Large intestine (tissue), 3 donors: Measurements from ENCODE around the gene GPRIN3. TPM values are rescaled to one million over a fixed set of nuclear protein-coding genes. Genes with fewer than 3 reads are reported as not detected.

Source experiments
- DNase-seq, 2 donors: peaks; one replicate each; pipeline versions ENCODE4 v3.0.0 to v3.0.0-alpha.2; 2013
- H3K27ac ChIP-seq: one replicate; pipeline ENCODE4 v1.5.1; 2013; ENCODE audit warnings: low read length
- H3K27me3 ChIP-seq: 2 replicates; pipeline ENCODE4 v1.6.1; 2013; ENCODE audit warnings: low read length; ENCODE audit not compliant: control insufficient read depth, insufficient read depth
- H3K36me3 ChIP-seq: 2 replicates; pipeline ENCODE4 v1.6.1; 2013; ENCODE audit warnings: low read length; ENCODE audit not compliant: control insufficient read depth, insufficient read depth
- H3K4me1 ChIP-seq: one replicate; pipeline ENCODE4 v1.6.1; 2013; ENCODE audit warnings: low read length; ENCODE audit not compliant: control insufficient read depth, insufficient read depth
- H3K4me3 ChIP-seq: one replicate; pipeline ENCODE4 v1.5.1; 2013; ENCODE audit warnings: low read length
- H3K9me3 ChIP-seq: one replicate; pipeline ENCODE4 v1.6.1; 2013; ENCODE audit warnings: mild to moderate bottlenecking, low read depth, low read length, moderate library complexity; ENCODE audit not compliant: control insufficient read depth
- WGBS: methylation state at CpG from one replicate; pipeline ENCODE4 v1.1.5; 2013; ENCODE audit warnings: low lambda C conversion rate; ENCODE audit not compliant: insufficient coverage; 5-methylcytosine and 5-hydroxymethylcytosine counted together
- polyA plus RNA-seq: library from polyadenylated mRNA; unstranded; fragments of 120-200 nt; gene quantifications from one replicate; pipeline ENCODE4 v1.2.1, GENCODE V29; 2013

GPRIN3 gene
- polyA plus RNA-seq, 1 donor = 8.7 TPM

- DNase-seq = no peak
- no peak overlapping the region for H3K27ac ChIP-seq
- 100% methylated on average over 1 of the region's 5 CpGs for WGBS
Observed at GRCh38 chr4:89294573-89295269, 12.9 kb downstream of the GPRIN3 start.

GRCh38 chr4:89293299-89293698, 14.3 kb downstream of the GPRIN3 start:
- Histone ChIP-seq H3K4me3 (no peak overlapping the region), H3K36me3 (no peaks in the 10 kb centered on the region), H3K4me1 (peaks cover 27% of the 10 kb centered on the region), H3K9me3 (no peaks in the 10 kb centered on the region), H3K27me3 (no peaks in the 10 kb centered on the region), H3K27ac (no peak overlapping the region)
- 71% methylated on average over 1 of the region's 4 CpGs for WGBS
- DNase-seq = peak in 1 of 2 donors; percentile 21

More at GRCh38 chr4:89294573-89295269, 12.9 kb downstream of the GPRIN3 start:
- Histone ChIP-seq H3K9me3 (no peaks in the 10 kb centered on the region), H3K4me3 (no peak overlapping the region), H3K27me3 (no peaks in the 10 kb centered on the region), H3K36me3 (no peaks in the 10 kb centered on the region), H3K4me1 (peaks cover 32% of the 10 kb centered on the region)

DNA sequence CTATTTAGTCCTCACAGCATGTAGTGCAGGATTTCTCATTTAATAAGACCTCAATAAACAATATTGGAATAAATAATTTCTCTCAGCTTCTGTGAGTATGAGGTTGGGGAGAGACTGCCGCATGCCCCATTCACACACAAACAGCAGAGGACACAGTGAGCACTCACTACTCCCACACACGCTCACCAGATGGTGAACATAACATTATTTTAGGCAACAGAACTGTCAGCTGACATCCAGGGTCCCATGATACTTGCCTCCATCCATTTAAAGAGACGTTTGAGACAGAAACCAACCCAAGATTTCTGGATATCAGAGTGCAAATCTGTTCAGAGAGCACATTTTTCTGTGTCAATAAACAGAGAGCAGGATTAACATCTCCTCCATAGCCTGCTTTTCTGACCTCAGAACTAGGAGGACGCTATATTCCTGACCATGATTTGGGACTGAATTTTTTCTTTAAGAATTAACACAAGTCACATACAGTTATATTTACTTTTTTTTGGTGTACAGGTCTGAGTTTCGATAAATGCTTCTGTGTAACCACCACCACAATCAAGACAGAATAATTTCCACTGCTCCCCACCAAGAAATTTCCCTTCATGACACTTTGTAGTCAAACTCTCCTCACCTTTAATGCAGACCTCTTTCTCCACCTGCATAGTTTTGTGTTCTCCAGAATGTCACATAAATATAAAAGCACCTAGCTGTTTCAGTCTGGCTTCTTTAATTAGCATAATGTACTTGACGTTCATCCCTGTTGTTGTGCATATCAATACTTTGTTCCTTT, 16.7 kb downstream of the GPRIN3 start:
- DNase-seq = no peak
- no peak overlapping the region for H3K27ac ChIP-seq
- no peaks in the 10 kb centered on the region for H3K27me3 ChIP-seq
- 94% methylated on average over 3 of the region's 6 CpGs for WGBS
- peaks cover 8% of the 10 kb centered on the region for H3K4me1 ChIP-seq
- no peaks in the 10 kb centered on the region for H3K9me3 ChIP-seq
- no peaks in the 10 kb centered on the region for H3K36me3 ChIP-seq
- H3K4me3 ChIP-seq = no peak overlapping the region

- no peaks in the 10 kb centered on the region for H3K36me3 ChIP-seq
- H3K27me3 ChIP-seq = no peaks in the 10 kb centered on the region
- no peak for DNase-seq
- no peak overlapping the region for H3K4me3 ChIP-seq
- no CpG with 5 or more reads among the region's 2 CpGs for WGBS
- H3K9me3 ChIP-seq = no peaks in the 10 kb centered on the region
- H3K4me1 ChIP-seq = no peaks in the 10 kb centered on the region
- H3K27ac ChIP-seq = no peak overlapping the region
Observed at GRCh38 chr4:89289312-89289711, 18.3 kb downstream of the GPRIN3 start.

GRCh38 chr4:89288430-89288829, 19.2 kb downstream of the GPRIN3 start:
- H3K4me3 ChIP-seq = no peak overlapping the region
- H3K36me3 ChIP-seq = no peaks in the 10 kb centered on the region
- peaks cover 3% of the 10 kb centered on the region for H3K4me1 ChIP-seq
- H3K27ac ChIP-seq = no peak overlapping the region
- whole genome bisulfite sequencing = no CpG with 5 or more reads among the region's 2 CpGs
- DNase-seq = no peak
- H3K27me3 ChIP-seq = no peaks in the 10 kb centered on the region
- no peaks in the 10 kb centered on the region for H3K9me3 ChIP-seq

DNA sequence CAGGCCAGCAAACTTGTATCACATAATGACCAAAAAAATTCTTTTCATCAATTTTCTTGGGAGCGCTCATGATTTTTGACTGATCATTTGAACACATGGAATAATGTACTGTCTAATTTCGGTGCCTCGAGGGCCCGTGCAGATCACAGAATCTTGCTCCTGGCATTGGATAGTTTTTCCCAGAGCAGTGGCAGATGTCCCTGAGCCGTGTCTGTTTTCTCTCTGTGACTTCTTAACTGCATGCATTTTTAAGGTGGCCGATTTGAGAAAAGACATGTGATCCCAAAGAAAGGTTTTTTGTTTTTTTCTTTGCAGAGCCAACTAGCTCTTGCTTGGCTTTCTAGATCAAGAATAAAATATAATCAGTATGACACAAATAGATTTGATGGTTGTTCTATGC, 19.7 kb downstream of the GPRIN3 start:
- H3K27ac ChIP-seq = no peak overlapping the region
- H3K27me3 ChIP-seq = no peaks in the 10 kb centered on the region
- H3K4me1 ChIP-seq = peaks cover 6% of the 10 kb centered on the region
- DNase-seq = no peak
- no peaks in the 10 kb centered on the region for H3K9me3 ChIP-seq
- WGBS = 80% methylated on average over 1 of the region's 6 CpGs
- no peaks in the 10 kb centered on the region for H3K36me3 ChIP-seq
- H3K4me3 ChIP-seq = no peak overlapping the region

GRCh38 chr4:89285745-89286144, 21.9 kb downstream of the GPRIN3 start:
- H3K27ac ChIP-seq = no peak overlapping the region
- no peaks in the 10 kb centered on the region for H3K36me3 ChIP-seq
- no peaks in the 10 kb centered on the region for H3K27me3 ChIP-seq
- peaks cover 6% of the 10 kb centered on the region for H3K4me1 ChIP-seq
- H3K4me3 ChIP-seq = no peak overlapping the region
- no peaks in the 10 kb centered on the region for H3K9me3 ChIP-seq
- WGBS = no CpG with 5 or more reads among the region's 2 CpGs
- DNase-seq = no peak

DNA sequence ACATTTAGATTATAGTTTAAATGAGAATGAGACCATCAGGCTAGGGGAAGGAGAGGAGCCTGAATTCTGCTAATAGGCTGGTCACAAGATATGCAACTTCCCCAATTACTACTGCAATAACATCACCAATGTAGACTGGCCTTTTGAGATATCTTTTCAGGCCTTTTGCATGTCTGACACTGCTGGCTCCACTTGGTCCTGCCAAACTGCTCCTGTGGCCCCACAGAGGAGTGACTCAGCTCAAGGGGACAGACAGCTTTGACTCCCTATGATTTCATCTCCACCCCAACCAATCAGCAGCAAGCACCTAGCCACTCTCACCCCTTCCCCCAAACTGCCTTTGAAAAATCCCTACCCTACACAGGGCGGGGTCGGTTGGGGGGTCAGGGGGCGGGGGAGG, 22.8 kb downstream of the GPRIN3 start:
- WGBS = no CpG with 5 or more reads among the region's 3 CpGs
- peaks cover 6% of the 10 kb centered on the region for H3K4me1 ChIP-seq
- no peaks in the 10 kb centered on the region for H3K27me3 ChIP-seq
- no peak for DNase-seq
- no peak overlapping the region for H3K27ac ChIP-seq
- no peaks in the 10 kb centered on the region for H3K36me3 ChIP-seq
- H3K4me3 ChIP-seq = no peak overlapping the region
- H3K9me3 ChIP-seq = no peaks in the 10 kb centered on the region

GRCh38 chr4:89284020-89284424, 23.6 kb downstream of the GPRIN3 start:
- Histone ChIP-seq H3K4me1 (peaks cover 6% of the 10 kb centered on the region), H3K36me3 (no peaks in the 10 kb centered on the region), H3K9me3 (no peaks in the 10 kb centered on the region), H3K27me3 (no peaks in the 10 kb centered on the region), H3K4me3 (no peak overlapping the region), H3K27ac (no peak overlapping the region)
- WGBS = no CpG with 5 or more reads among the region's 2 CpGs
- DNase-seq = no peak

- WGBS = 100% methylated on average over 1 of the region's 5 CpGs
- Histone ChIP-seq H3K36me3 (no peaks in the 10 kb centered on the region), H3K9me3 (no peaks in the 10 kb centered on the region), H3K4me1 (peaks cover 6% of the 10 kb centered on the region), H3K4me3 (no peak overlapping the region), H3K27ac (peak overlapping the region; percentile 56), H3K27me3 (no peaks in the 10 kb centered on the region)
- peak in 1 of 2 donors; percentile 67 for DNase-seq
Observed at GRCh38 chr4:89283226-89284009, 24.2 kb downstream of the GPRIN3 start.
